NCI-H2107 treated with DMSO at 0.1 percent for 48 hours (cell line): ENCODE data around the gene GSPT1.

Source experiments
- DNase-seq: peaks from one replicate; lab custom pipeline; 2025; ENCODE audit not compliant: unreplicated experiment; lab: John Stamatoyannopoulos, UW

The GSPT1 gene

DNA sequence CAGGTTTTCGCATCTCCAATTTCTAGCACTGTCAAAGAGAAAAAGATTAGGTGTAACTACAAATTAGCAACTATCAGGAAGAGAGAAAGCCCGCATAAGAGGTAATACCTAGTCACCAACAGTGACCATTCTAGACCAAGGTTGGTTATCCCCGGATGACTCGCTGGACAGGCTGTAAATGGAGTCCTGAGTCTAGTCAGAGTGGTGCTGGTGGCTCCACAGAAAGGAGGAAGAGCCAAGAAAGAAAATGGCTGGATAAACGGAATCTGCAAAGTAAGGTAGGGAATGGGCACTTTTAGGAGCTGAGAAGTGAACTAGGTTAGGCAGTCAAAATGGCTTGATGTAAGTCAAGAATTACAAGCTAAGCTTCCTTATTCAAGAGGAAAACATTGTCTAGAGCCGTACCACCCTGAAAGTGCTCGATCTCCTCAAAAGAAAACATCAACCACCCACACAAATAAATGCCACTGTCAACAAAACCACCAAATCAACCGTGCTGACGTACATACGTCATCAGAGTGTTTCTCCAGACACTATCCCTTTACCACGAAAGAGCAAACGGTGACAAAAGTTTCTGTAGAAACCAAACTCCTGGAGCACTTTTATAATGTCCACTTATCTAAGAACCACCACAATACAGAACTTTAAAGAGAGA lies 2.2 kb downstream of the GSPT1 start:
- DNase-seq, result no peak

DNA sequence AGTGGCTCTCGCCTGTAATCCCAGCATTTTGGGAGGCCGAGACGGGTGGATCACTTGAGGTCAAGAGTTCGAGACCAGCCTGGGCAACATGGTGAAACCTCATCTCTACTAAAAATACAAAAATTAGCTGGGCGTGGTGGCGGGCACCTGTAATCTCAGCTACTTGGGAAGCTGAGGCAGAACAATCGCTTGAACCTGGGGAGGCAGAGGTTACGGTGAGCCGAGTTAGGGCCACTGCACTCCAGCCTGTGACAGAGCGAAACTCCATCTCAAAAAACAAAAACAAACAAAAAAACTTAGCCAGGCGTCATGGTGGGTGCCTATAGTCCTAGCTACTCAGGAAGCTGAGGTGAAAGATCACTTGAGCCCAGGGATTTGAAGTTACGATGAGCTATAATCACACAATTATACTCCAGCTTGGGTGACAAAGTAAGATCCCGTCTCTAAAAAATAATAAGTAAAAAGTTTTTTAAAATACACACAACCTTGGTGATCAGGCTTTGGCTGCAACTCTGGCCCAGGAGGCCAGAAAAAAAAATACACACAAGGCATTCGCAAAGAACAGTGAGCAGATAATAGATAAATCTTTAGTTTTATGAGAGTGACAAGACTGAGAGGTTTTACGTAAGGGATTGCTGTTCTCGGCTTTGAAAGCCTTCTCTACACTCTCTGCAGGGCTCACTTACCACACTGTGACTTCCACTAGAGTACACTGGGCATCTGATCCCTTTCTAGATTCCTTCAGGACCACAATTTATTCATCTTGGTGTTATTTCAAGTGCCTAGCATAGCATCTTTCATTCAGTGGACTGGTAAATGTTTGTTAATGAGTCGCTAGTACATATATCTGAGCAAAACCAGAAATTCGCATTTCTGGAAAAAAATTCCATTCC lies 5.9 kb downstream of the GSPT1 start:
- no peak for DNase-seq

DNA sequence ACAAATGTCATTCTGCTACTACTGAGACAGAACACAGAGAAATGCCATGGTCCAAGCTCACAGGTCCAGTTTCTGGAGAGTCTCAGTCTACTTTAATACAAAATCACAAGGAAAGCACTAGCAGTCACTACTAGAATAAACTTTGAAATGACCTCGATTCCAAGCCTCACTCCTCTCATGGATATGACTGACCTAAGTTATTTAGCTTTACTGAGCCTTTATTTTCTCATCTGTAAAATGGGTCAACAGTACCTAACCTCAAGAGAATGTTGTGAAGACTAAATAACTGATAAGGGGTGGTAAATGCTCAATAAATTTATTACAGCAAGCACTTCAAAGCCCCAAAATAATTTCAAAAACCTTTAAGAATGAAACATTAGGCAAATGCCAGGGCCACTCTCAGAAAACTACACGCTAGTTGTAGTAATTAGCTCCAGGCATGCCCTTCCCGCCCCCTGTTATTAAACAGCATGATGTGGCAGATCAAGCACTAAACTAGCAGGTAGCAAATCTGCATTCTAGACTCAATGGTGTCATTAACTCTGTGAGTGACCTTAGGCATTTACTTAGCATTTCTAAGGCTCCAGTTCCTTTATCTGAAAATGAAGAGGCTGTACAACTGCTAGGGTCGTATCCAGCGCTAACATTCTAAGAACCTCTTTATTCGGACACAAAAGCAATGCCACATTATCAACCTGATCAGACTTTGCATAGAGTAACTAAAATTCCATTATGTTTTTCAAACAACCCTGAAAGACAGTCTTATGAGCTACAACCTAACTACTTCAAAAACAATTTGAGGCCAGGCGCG lies 8.4 kb downstream of the GSPT1 start:
- DNase-seq, result no peak

DNA sequence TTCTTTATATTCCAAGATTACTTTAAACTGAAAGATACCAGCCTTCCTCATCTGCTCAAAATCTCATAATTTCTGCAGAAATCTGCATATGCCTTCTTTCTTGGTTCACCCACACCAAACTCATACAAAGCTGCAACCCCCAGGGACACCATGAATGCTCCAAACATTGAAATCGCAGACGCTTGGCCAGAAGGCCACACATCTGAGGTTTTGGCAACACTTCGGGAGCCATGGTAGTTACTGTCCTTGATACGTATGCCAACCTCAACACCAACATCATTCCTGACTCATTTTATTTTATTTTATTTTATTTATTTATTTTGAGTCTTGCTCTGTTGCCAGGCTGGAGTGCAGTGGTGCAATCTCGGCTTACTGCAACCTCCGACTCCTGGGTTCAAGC lies 11.8 kb downstream of the GSPT1 start:
- no peak for DNase-seq

DNA sequence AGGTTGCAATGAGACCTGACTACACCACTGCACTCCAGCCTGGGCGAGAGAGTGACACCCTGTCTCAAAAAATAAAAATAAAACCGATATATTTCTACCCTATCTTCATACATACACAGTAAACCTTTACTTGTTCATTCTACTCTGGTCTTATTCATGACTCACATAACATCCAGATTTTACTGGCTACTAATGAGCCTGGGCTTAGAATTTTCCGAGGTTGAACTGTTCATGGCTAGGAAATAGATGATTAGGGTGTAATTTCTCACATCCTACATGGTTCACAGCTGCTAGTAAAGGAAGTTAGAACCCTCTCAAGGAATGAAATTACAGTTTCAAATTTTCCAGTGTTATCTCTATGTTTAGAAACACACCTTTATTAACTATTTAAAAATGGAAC lies 14.7 kb downstream of the GSPT1 start:
- DNase-seq, result no peak

DNA sequence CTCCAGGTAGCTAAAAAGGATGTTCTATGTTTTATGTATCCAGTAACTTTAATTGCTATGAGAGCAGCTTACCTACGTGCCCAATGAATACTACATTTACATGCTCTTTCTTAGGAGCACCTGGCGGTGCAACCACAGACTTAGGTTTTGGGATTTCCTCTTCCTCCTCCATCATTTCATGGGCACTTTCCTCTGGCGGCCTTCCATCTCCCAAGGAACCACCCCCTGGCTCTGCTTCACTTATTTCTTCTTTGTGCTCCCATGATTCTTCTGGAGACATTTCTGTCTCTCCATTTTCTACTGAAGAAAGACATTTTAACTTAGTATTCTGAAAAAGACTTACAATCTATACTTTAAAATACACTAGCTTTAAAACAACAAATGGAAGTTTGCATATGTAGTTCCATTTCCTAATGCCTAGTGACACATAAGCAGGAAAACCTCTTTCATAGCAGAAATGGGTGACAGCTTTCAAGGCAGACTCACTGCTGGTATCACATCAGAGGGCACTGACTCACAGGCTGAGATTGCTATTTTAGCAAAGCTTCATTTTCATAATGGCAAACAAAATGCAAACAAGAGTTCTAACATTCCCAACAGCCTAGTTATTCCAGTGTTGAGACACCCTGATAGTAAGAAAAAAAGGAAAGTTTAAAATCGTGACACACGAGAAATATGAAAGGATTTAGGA lies 19.1 kb downstream of the GSPT1 start:
- DNase-seq, result peak; percentile 66

DNA sequence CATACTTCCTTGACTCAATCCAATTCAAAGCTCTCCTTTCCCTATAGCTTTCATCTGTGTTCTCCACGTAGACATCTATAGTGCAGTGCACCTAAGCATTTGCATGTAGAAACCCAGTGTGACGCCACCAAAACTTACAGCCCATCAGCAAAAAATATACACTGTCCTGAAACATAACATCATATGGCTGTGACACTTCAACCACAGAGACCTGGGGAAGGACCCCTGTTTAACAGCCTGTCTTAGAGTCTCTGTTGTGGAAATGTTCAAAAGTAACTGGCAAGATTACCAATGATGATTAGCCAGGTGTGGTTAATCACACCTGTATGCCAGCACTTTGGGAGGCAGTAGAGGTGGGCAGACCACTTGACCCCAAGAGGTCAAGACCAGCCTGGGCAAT lies 22.2 kb downstream of the GSPT1 start:
- no peak for DNase-seq

DNA sequence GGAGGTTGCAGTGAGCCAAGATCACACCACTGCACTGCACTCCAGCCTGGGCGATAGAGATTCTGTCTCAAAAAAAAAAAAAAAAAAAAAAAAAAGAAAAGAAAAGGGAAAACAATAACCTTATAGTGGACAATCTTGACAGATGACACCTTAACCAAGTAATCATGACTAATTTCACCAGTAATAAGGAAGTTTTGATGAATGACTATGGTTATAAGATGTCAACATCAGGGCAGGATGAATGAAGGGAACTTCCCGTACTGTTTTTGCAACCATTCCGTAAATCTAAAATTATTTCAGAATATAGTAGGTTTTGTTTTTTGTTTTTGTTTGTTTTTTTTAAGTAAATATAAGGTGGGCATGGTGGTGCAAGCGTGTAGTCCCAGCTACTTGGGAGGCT lies 23.0 kb downstream of the GSPT1 start:
- DNase-seq, result no peak

DNA sequence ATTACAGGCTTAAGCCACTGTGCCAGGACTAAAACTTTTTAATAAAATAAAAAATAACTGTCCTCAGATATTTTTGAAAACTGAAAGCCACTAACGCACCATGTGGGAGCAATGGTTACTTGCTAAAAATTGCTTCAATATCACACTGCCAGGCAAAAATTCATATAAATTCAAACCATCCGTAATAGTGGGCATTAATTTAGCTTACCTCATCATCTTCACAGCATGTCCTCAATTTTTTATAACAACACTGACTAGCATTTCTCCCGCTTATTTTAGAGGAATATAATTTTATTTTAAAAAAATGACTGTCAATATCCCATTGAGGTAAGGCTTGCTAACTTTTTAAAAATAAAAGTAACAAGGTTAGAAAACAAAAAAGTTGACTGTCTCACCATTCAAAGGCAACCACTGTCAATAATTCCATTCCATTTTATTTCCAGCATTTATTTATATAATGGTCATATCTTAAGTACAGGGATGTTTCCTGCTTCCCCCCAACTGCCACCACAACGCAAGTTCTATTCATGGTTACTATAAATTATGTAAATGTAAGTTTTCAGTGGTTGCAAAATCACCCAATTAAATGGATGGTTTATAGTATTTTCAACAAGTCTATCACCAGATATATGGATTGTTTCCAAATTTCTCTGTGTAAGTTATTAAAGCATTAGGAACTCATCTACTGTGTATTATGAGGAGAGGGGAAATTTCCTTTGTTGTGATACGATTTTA lies 25.4 kb downstream of the GSPT1 start:
- DNase-seq, result no peak

DNA sequence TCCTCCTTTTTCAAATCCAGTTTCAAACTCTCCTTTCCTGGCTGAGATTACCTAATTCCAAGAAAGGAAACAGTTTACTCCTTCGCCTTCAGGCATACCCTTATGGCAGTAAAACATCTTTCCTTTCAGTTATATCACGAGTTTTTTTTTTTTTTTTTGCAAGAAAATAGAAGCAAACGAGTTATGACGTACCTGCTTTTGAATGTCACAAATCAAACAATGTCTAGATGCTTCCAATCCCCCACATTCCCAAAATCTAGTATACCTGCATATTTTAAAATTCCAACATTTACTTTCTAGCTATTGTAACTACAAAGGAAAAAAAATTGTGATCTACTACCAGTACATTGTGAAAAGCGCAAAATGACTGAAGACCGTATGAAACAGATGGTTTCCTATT lies 28.9 kb downstream of the GSPT1 start:
- no peak for DNase-seq

DNA sequence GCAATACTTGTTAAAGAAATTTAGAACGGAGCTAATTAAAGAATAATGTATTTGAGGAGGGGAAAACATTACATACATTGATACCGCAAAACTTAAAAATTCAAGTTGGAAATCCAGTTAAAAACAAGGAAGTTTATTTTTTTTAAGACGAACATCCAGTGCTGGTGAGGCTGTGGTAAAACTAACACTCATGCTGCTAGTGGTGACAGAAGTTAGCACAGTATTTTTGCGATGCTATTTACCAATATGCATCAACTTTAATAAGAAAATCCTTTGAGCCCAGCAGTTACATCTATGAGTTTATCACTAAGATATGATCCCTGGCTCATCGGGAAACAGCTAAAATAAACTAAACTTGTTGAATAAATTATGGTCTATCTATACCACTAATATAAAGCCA lies 31.7 kb downstream of the GSPT1 start:
- no peak for DNase-seq

DNA sequence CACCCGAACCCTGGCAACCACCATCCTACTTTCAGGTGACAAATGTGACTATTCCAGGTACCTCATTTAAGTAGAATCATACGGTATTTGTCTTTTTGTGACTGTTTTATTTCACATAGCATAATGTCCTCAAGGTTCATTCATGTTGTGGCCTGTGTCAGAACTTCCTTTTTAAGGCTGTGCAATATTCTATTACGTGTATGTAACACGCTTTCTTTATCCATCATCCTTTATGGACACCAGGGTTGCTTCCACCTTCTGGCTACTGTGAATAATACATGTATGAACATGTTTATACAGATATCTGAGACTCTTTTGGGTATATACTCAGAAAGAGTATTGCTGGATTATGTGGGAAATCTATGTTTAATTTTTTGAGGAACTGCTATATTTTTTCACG lies 35.7 kb downstream of the GSPT1 start:
- no peak for DNase-seq

DNA sequence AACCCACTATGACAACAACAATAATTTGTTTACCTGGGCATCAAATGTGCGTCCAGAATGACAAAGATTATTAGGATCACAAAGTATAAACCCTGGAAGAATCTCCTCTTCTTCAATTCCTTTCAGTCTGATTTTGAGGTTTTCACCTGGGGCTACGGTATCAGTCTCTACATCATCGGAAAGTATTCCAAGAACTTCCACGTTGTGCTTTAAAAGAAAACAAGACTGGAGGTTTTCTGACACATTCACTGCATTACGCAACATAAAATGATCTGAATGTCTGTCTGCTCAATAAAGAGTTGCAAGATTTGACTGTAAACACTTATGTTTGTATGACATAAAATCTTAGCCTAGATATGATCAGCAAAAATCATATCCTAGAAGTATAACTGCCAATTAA lies 38.4 kb downstream of the GSPT1 start:
- DNase-seq, result no peak

DNA sequence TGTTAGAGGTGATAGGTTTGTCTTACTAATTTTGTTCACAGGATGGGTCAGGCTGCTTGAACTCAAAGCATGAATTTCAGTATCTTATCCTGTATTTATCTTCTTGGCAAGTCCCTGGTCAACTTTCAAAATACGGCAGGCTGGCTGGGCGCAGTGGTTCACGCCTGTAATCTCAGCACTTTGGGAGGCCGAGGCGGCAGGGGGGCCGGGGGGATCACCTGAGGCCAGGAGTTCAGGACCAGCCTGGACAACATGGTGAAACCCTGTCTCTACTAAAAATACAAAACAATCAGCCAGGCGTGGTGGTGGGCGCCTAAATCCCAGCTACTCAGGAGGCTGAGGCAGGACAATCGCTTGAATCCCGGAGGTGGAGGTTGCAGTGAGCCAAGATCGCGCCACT lies 39.5 kb downstream of the GSPT1 start:
- DNase-seq, result no peak

DNA sequence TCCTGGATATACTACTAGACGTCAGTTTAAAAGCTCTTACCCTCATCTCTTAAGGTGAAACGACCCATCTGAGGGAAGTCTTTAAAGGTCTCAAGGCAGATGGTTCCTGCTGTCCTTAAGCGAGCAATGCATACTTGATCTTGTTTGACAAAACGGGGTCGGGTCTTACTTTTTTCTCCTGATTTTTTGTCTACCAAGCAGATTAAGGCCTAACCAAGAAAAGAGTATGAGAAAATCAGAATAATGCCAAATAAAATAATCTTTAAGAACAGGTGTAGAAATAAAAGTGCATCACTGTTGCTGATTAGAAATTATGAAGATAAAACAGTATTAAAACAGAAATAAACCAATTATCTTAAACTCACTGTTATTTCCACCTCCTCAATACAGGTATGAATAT lies 40.0 kb downstream of the GSPT1 start:
- DNase-seq, result no peak

DNA sequence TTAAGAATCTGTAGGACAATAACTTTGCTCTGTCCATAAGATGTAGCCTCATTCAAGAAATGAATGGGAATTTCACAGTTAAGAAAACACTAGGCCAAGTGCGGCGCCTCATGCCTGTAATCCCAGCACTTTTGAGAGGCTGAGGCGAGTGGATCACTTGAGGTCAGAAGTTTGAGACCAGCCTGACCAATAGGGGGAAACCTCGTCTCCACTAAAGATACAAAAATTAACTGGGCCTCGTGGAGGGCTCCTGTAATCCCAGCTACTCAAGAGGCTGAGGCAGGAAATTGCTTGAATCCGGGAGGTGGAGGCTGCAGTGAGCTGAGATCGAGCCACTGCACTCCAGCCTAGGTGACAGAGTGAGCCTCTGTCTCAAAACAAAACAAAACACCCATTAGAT lies 44.6 kb downstream of the GSPT1 start:
- DNase-seq, result no peak

DNA sequence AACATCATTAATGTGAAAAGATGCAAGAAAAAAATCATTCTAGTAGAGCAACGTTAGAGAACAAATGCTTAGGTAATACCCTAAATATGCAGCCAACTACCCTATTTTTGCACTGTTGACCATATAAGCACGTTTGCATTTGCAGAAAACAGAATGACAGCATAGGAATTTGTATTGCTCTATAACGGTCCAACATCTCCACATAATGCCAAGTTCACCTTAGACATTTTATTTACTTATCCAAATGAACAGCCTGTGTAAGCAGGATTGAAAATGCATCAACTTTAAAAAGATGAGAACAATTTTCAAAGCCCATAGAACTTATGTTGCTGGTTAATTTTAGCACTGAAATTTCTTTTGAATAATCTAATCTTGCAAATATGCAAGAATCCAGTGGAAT lies 45.4 kb downstream of the GSPT1 start:
- DNase-seq, result no peak

DNA sequence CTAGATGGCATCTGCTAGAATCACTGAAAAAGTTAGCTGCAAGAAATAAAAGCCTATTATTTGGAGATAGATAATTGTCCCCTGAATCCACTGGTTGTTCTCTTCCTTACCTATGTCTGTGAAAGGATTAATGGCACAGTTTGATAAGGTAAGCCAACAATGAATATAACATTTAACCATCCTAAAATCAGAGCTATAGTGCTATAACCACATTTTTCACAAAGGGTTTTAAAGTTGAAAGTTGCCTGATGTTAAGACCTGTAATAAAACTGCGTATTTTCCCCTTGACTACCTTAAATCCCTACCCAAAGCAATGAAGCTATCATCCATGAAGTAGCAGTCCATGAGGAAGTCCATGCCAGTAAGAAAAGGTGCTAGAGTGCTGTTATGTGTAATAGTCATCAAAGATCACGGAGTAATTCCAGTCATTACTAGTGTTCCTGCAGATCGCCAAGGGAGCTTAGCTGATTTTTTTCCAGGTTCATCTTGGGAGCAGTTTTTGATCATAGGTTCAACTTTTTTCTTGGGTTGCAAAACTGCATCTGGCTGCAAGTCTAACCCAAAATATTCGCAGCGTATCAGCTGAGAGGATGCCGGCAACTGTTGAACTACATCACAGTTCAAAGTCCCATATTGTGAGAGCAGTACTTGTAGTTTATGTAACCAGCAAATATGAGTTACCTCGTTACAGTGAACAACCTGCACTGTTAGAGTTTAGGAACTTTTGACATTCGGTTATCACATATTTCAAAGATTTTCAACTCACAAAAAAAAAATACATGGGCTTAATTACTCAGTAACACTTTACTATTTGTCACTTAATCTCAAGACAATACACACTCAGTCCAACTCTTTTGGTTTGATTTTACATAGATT lies 46.2 kb downstream of the GSPT1 start:
- no peak for DNase-seq

DNA sequence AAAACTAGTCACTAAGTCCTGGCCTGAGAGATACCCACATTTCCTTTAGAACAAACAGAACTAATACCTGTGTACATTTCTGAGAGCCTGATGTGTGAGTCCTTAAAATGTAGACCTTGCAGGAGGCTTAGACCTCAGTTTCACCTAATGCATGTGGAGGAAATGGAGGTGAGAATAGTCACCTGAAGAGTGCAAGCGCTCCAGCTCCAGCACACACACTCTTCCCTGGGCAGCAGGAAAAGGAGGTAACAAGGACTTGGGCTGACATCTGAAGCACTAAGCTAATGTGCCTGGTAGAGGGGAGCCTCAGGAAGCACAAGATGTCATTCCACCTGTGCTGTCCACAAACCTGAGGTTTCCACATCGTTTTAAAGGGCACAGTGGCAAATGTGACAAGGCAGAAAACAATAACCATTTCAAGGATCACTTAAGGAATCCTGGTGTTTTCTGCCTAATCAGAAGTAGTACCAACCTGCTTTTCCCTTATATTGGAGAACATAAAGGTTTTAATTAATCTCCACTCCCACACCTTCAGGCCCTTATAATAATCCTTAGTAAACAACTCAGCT lies 47.3 kb downstream of the GSPT1 start:
- DNase-seq, result no peak
